Measurements from ENCODE around the gene PLA2G4E. TPM values are rescaled to one million over a fixed set of nuclear protein-coding genes. Genes with fewer than 3 reads are reported as not detected.
A peak's percentile ranks its signal among the peaks of the same experiment; 100 is the strongest.

PLA2G4E gene
- total and polyA plus RNA-seq, 2 of the 13 experiments (the other 11 are each of a cell fraction or from before 2014, with no cell fraction given): not detected

DNA sequence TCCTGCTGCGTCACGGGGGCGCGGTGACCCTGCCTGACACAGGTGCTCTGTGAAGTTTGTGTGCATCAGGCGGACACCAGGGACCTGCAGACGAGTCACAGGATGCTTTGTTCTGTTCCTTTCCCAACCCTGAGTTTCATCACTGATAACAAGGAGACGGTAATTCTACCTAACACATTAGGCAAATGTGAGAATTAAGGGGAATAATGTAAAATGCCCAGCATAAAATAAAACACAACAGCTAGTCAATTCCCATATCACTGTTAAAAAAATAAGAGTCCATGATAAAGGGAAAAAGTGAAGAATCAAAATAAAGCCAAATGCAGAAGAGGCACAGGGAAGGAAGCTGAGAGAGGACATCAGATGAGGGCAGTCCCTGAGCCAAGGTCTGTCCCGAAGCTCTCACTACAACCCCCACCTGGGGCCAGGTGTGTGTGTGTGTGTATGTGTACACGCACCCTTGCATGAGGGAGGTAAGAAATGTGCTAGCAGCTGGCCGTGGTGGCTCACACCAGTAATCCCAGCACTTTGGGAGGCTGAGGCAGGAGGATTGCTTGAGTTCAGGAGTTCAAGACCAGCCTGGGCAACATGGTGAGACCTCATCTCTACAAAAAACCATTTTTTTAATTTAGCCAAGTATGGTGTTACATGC lies 46.0 kb upstream of the PLA2G4E start (continued):
- TF ChIP-seq MXD3 (CRISPR knock-in tag; IDR thresholded peaks at IDR 0.05): no peak
- TF ChIP-seq, protein P1, sequence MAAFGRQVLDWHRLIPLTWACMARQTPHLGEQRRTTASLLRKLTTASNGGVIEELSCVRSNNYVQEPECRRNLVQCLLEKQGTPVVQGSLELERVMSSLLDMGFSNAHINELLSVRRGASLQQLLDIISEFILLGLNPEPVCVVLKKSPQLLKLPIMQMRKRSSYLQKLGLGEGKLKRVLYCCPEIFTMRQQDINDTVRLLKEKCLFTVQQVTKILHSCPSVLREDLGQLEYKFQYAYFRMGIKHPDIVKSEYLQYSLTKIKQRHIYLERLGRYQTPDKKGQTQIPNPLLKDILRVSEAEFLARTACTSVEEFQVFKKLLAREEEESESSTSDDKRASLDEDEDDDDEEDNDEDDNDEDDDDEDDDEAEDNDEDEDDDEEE (CRISPR knock-in tag; IDR thresholded peaks at IDR 0.05): no peak
- TF ChIP-seq ZNF660 (CRISPR knock-in tag; IDR thresholded peaks at IDR 0.05; ENCODE audit: borderline replicate concordance, low read depth): no peak
- no peak for TF ChIP-seq MLXIP (CRISPR knock-in tag; IDR thresholded peaks at IDR 0.05; ENCODE audit: borderline replicate concordance)
- TF ChIP-seq, protein P2, sequence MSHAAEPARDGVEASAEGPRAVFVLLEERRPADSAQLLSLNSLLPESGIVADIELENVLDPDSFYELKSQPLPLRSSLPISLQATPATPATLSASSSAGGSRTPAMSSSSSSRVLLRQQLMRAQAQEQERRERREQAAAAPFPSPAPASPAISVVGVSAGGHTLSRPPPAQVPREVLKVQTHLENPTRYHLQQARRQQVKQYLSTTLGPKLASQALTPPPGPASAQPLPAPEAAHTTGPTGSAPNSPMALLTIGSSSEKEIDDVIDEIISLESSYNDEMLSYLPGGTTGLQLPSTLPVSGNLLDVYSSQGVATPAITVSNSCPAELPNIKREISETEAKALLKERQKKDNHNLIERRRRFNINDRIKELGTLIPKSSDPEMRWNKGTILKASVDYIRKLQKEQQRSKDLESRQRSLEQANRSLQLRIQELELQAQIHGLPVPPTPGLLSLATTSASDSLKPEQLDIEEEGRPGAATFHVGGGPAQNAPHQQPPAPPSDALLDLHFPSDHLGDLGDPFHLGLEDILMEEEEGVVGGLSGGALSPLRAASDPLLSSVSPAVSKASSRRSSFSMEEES (CRISPR knock-in tag; IDR thresholded peaks at IDR 0.05): 0 out of 2 replicates have a peak, but pooled peaks have one; percentile 37
- no peak for TF ChIP-seq ZNF530 (CRISPR knock-in tag; IDR thresholded peaks at IDR 0.05; ENCODE audit: low read depth)
- 0 out of 2 replicates have a peak, but pooled peaks have one; percentile 13 for TF ChIP-seq IRF9 (CRISPR knock-in tag; IDR thresholded peaks at IDR 0.05; ENCODE audit: borderline replicate concordance)
- no peak for TF ChIP-seq KDM3A (CRISPR knock-in tag; IDR thresholded peaks at IDR 0.05; ENCODE audit: low read depth)
- TF ChIP-seq CREB1 (IDR thresholded peaks at IDR 0.05): peak; percentile 43; the same call in 1 of the 2 replicates
- TF ChIP-seq CREB1 (CRISPR knock-in tag; IDR thresholded peaks at IDR 0.05): no peak
- TF ChIP-seq, protein P3, sequence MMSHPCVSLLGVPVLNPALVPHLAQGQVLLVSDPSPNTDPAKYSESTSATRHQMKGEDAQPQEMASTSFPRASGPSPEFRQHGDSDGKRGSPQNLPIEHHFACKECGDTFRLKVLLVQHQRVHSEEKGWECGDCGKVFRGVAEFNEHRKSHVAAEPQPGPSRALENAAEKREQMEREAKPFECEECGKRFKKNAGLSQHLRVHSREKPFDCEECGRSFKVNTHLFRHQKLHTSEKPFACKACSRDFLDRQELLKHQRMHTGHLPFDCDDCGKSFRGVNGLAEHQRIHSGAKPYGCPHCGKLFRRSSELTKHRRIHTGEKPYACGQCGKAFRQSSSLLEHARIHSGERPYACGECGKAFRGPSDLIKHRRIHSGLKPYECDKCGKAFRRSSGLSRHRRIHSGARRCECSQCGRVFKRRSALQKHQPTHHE (CRISPR knock-in tag; IDR thresholded peaks at IDR 0.05; ENCODE audit: borderline replicate concordance): no peak
- TF ChIP-seq GTF2F1 (IDR thresholded peaks at IDR 0.05; ENCODE audit: low read length): no peak
- 0 out of 2 replicates have a peak, but pooled peaks have one; percentile 24 for TF ChIP-seq FOXA3 (CRISPR knock-in tag; IDR thresholded peaks at IDR 0.05)
- TF ChIP-seq ZNF282 (IDR thresholded peaks at IDR 0.05; ENCODE audit: partially characterized antibody): no peak
- TF ChIP-seq ZNF33B (CRISPR knock-in tag; IDR thresholded peaks at IDR 0.05): no peak
- TF ChIP-seq HDAC2 (CRISPR knock-in tag; IDR thresholded peaks at IDR 0.05): no peak
- TF ChIP-seq CEBPZ (IDR thresholded peaks at IDR 0.05; ENCODE audit: low read length): no peak
- TF ChIP-seq ZNF891 (CRISPR knock-in tag; IDR thresholded peaks at IDR 0.05): no peak

Measured in HepG2 (cell line).